VCaP (cell line): ENCODE data around the gene ATP13A3.

Experiments used
- H3K27ac ChIP-seq: fragments of 450-650 bp; 2 replicates; pipeline ENCODE4 v1.5.1; 2017
- TF ChIP-seq, protein P1 (sequence below): fragments of 450-650 bp; conservative IDR thresholded peaks from 2 replicates; pipeline ENCODE4 v1.5.1; 2017; ENCODE audit warnings: mild to moderate bottlenecking, moderate library complexity

ATP13A3 gene

DNA sequence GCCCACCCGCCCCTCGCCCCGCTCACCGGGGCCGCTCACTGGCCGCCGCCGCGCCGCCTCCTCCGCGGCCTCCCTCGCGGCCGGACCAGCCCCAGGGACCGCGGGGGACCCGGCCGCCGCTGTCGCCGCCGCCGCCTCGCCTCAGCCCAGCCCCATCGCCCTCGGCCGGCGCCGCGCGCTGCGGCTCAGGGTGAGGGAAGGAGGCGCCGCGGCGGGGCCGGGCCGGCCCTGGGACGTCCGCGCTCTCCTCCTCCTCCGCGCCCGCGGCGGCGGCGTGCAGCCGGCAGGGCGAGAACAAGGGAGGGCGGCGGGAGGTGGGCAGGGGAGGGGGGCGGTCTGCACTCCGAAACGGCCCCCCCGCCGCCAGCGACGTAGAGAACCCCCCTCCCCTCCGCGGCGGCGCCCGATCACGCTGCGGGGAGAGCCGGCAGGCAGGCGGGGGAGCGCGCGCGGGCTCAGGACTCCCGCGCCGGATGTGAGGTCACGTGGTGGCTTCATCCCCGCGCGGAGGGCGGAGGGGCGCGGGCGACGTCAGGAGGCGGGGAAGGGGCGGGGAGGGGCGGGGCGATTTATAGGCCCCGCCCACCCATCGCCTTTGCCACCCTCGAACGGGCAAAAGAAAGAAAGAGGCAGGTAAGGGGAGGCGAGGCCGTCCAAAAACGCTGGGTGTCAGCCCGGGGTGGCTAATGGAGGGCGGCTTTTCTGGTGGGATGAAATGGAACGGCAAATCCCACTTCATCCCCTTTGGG is at the start of gene ATP13A3:
Gene ATP13A3, minus strand, starts transcription at position 463 of the 749 bp plus-strand sequence. CDS start 24,812 bp downstream, outside the sequence.
- H3K27ac ChIP-seq = peak within 1 kb of the TSS; percentile 93

DNA sequence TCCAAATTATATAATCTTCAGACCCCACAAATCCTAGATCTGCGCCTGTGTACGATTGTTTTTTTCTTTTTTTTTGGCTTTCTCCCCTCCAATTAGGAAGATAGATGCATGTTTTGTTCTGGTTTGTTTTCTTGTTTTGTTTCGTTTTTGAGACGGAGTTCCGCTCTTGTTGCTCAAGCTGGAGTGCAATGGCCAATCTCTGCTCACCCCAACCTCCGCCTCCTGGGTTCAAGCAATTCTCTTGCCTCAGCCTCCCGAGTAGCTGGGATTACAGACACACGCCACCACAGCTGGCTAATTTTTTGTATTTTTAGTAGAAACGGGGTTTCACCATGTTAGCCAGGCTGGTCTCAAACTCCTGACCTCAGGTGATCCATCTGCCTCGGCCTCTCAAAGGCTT is 48.4 kb upstream of the ATP13A3 start:
- H3K27ac ChIP-seq = peak overlapping the region; percentile 96

More for the DNA sequence above, at the start of gene ATP13A3:
- TF ChIP-seq, protein P1, sequence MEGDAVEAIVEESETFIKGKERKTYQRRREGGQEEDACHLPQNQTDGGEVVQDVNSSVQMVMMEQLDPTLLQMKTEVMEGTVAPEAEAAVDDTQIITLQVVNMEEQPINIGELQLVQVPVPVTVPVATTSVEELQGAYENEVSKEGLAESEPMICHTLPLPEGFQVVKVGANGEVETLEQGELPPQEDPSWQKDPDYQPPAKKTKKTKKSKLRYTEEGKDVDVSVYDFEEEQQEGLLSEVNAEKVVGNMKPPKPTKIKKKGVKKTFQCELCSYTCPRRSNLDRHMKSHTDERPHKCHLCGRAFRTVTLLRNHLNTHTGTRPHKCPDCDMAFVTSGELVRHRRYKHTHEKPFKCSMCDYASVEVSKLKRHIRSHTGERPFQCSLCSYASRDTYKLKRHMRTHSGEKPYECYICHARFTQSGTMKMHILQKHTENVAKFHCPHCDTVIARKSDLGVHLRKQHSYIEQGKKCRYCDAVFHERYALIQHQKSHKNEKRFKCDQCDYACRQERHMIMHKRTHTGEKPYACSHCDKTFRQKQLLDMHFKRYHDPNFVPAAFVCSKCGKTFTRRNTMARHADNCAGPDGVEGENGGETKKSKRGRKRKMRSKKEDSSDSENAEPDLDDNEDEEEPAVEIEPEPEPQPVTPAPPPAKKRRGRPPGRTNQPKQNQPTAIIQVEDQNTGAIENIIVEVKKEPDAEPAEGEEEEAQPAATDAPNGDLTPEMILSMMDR = no peak

DNA sequence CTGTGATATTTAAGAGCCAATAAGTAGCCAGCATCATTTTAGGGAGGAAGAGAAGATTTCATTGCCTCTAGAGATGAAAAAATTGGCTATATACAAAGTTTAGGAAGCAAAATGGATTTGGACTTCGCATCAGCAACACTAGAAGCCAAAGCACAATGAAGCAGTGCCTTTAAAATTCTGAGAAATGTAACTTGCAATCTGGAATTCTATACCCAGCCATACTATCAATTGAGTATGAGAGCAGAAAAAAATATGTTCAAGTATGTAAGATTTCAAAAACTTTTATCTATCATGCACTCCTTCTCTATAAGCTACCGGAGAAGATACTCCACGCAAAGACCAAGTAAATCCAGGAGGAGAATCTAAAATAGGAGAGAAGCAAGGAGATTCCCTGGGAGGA is 47.4 kb upstream of the ATP13A3 start:
- TF ChIP-seq, protein P1 = no peak
- peak overlapping the region; percentile 96; the same call in 1 of the 2 replicates for H3K27ac ChIP-seq

DNA sequence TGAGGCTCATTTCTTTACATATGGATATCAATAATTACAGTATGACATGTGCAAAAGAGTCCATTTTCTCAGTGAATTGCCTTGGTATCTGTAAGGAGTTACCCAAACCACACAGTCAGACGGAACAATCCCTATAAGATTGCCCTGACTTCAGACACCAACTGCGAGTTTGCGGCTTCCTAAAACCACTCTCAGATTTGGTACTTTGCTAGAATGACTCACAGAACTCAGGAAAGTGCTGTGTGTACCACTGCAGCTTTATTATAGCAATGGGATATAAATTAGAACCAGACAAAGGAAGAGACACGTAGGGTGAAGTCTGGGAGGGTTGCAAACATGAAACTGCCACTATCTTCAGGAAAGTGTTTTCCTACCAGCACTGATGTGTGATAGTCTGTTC is 45.8 kb upstream of the ATP13A3 start:
- TF ChIP-seq, protein P1 = no peak
- H3K27ac ChIP-seq = no peak overlapping the region

DNA sequence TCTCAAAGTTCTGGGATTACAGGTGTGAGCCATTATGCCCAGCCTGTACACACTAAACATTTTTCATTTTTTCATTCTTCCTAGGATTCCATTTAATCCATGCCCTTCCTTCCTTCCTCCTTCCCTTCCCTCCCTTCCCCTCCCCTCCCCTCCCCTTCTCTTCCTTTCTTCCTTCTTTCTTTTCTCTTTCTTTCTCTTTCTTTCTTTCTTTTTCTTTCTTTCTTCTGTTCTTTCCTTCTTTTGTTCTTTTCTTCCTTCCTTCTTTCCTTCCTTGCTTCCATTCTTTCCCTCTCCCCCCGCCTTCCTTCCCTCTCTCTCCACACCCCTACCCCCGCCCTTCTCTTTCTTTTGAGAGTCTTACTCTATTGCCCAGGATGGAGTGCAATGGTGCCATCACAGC is 40.9 kb upstream of the ATP13A3 start:
- H3K27ac ChIP-seq = no peak overlapping the region
- TF ChIP-seq, protein P1 = no peak

DNA sequence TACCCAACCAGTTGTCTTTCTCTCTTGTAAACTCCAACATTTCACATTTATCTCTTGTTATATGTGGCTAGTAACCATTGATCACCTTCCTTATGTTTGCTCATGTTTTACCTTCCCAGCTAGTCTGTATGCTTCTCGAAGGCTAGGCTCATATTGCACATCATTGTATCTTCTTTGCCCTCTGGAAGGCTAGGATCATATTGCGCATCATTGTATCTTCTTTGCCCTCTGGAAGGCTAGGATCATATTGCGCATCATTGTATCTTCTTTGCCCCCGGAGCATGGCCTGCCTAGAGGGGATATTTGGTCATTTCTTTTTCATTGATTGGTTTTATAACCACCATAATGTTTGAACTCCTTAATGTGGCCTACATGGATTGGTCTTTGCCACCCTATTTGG is 39.4 kb upstream of the ATP13A3 start:
- TF ChIP-seq, protein P1 = no peak
- H3K27ac ChIP-seq = no peak overlapping the region

DNA sequence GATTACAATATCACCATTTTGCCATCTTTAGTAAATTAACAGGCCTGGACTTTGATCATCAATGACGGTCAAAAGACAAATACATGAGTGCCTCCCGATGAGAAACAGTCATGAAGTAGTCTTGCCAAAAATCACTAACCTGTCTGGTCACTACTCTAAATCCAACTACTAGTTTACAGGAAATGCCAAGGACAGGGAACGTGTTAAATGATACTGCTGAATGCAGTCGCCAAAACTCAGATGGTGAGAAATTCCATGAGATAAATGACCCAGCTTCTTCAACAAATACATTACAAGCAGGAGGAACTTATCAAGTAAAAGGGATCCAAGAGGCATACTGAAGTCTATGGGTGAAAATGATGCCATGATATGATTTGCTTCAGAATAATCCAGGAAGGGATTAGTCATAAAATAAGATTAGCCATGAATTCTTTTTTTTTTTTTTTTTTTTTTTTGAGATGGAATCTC is 35.8 kb upstream of the ATP13A3 start:
- H3K27ac ChIP-seq = peak overlapping the region; percentile 72
- TF ChIP-seq, protein P1 = no peak
